HG02610 (cell line): ENCODE measurements around the gene OR2V1.
"Not testable (repeated sequence)": the region's sequence is repeated elsewhere in the genome, so short reads cannot be mapped to it uniquely, and the experiment has no call there.

Source experiments
- ATAC-seq: cut with Tn5 transposase; IDR thresholded peaks from one replicate; pipeline ENCODE4 v1.9.1; 2021; ENCODE audit warnings: mild to moderate bottlenecking, moderate library complexity; ENCODE audit not compliant: unreplicated experiment

The OR2V1 gene, protein sequence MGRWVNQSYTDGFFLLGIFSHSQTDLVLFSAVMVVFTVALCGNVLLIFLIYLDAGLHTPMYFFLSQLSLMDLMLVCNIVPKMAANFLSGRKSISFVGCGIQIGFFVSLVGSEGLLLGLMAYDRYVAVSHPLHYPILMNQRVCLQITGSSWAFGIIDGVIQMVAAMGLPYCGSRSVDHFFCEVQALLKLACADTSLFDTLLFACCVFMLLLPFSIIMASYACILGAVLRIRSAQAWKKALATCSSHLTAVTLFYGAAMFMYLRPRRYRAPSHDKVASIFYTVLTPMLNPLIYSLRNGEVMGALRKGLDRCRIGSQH

DNA sequence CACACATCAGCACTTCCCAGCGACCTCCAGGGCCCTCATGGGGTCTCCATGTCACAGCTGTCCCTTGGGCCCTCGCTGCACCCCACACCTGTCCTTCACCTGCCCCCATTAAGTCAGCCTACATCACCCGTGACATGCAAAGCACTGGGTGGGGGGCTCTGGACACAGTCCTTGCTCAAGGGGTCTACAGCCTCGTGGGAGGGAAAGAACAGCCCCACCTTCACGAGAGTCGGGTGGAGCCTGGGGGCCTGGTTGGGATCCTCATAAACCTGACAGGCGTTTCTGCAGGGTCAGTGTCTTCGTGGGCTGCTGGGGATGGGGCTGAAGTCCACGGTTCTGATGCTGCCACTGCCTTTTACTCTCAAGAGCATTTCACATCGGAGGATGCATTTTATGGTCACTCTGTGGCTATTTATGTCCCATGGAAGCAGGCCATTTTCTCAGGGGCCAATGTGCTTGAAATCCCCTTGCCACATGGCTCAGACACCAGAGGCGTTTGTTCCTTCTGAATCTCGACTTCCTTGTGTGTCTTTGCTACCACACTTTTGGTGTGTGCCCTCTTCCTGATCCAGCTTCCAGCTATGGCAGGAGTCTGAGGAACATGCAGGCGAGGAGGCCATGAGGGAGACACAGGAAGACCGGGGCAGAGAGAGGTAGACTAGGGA lies at the start of gene OR2V1:
TSS of gene OR2V1 (minus strand) at position 338 of the 665 bp plus-strand sequence. CDS start 5,865 bp downstream, outside the sequence.
- no peak for ATAC-seq

DNA sequence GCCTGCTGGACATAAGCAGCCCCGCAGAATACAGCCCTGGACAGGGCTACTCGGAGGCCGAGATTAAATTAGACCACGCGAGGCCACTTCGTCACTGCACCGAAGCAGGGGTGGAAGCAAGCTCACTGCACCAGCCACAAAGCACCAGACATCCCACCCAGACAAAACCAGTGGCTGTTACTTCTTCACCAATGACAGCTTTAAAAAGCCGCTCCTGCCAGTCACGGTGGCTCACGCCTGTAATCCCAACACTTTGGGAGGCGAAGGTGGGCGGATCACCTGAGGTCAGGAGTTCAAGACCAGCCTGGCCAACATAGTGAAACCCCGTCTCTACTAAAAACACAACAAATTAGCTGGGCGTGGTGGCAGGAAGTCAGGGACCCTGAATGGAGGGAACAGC lies 46.6 kb upstream of the OR2V1 start:
- not testable (repeated sequence) for ATAC-seq

DNA sequence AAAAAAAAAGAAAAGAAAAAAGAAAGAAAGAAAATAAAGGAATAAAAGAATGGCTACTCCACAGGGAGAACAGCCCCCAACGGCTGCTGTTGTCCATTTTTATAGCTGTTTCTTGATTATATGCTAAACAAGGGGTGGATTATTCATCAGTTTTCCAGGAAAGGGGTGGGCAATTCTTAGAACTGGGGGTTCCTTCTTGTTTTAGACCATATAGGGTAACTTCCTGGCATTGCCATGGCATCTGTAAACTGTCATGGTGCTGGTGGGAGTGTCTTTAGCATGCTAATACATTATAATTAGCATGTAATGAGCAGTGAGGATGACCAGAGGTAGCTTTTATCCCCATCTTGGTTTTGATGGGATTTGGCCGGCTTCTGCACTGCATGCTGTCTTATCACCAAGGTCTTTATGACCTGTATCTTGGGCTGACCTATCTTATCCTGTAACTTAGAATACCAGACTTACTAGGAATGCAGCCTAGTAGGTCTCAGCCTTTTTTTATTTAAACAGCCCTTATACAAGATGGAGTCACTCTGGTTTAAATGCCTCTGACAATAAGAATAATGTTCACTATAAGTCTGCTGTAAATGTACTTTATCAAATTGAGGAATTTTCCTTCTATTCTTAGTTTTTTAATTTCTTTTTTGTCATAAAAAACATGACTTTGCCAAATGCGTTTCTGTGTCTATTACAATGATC lies 45.4 kb upstream of the OR2V1 start:
- no peak for ATAC-seq

DNA sequence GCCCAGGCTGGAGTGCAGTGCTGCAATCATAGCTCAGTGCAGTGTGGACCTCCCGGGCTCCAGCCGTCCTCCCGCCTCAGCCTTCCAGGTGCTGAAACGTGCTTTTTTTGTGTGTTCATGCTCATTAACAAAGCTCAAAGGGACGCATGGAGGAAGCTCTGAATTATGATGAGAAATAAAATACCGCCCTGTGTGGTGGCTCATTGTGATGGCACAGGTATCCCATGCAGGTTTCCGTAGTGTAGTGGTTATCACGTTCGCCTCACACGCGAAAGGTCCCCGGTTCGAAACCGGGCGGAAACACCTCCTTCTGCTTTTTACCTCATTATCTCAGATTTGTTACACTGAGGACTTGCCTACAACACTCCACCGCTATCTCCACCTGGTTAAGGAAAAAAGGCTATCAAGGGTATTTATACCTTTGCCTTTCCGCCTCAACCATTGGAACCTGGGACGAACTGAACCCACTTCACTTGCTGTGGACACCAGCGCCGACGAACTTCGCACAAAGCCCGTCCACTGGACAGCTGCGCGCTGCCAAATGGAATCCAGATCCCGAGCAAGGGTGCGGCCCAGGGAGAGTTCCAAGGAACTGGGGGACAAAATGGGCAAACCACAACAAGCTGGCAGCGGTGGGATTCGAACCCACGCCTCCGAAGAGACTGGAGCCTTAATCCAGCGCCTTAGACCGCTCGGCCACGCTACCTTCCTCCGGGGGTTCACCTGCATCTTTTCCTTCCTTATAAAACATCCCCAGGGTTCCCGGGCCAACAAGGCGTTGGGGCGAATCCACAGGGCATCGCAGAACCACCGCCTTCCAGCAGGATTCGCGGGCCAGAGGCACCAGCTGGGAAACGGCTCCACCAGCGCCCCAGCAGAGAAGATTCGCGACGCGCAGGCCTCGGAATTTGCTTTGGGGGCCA lies 42.7 kb upstream of the OR2V1 start:
- ATAC-seq = peak; percentile 41

DNA sequence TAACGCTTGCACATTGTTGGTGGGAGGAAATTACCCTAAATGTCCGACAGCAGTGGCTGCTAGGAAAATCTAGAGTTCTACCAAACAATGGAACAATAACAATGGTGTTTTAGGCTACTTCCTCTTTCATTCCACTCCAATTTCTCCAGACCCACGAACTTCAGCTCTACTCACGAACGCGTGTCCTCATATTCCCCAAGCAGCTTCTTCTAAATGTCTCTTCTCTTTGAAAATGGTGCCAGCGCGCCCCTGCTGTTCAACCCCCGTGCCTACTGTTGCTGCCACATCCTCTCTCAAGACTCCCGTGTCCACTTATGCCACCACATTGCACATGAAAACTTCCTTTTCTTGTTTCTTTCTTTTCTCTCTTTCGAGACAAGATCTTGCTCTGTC lies 42.1 kb upstream of the OR2V1 start:
- peak; percentile 20 for ATAC-seq

DNA sequence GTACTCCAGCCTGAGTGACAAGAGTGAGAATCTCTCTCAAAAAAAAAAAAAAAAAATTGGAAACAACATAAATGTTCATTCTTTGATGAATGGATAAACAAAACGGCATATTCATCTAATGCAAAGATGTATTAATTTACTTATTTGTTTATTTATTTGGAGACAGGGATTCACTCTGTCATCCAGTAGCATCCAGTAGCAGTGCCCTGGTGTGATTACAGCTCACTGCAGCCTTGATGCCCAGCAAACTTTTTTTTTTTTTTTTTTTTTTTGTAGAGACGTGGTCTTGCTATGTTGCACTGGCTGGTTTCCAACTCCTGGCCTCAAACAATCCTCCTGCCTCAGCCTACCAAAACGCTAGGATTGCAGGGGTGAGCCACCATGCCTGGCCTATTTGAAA lies 40.8 kb upstream of the OR2V1 start:
- ATAC-seq = no peak

DNA sequence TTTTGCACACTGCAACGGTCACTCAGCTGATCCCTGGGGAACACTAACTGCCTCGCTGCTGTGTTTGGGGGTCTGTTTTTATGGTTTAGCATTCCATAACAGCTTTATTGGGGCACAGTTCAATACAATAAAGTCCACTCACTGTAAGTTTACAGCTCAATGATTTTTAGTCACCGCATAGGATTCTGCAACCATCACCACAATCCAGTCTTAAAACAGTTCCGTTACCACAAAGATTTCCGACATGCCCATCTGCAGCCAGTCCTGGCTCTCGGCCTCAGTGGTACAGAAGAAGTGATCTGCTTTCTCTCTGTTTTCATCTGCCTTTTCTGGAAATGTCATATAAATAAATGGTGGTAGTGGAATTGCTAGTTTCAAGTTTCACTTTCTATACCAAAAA lies 40.0 kb upstream of the OR2V1 start:
- ATAC-seq = no peak

DNA sequence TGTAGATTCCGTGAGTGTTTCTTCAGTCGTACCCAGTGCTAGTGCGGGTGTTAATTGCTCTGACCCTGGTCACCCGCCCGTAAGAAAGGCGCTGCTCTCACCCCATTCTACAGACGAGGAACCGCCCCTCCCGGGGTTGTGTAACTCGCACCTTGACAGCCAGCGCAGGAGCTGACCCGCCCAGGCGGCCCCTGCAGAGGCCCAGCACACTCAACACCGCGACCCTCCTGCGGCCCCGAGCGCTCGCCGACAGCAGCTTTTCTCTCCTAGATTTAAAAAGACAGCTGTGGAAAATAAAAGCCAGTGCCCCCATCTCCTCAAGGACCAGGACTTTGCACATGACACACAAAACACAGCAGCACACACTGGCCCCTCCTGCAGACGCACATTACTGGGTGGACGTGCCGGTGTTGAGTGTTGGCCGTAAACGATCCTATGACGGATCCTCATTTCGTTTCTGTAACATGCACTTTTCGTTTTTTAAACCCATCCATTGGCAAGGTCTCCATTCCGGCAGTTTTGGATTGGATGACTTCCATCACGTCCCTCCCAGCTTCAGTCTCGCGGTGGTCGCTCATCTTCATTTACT lies 39.4 kb upstream of the OR2V1 start:
- no peak for ATAC-seq

DNA sequence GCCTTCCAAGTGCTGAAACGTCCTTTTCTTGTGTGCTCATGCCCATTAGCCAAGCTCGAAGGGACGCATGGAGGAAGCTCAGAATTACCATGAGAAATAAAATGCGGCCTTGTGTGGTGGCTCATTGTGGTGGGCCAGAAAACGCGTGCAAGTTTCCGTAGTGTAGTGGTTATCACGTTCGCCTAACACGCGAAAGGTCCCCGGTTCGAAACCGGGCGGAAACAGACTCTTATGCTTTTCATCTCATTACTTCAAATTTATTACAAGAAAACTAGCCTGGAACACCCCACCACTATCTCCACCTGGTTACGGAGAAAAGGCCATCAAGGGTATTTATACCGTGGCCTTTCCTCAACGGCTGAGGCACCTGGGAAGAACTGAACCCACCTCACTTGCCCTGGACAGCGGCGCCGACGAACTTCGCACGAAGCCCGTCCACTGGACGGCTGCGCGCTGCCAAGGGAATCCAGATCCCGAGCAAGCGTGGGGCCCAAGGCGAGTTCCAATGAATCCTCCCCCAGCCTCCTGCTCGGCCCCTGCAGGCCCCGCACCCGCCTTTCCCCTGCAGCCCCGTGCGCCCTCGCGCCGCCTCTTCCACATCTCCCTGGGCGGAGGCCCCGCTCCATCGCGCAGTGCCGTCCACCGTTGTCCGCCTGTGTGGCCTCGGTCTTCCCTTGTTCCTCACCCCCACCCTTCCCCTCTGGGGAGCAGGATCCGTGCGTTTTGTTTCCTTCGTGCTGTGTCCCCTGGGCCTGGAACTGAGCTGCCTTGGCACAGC lies 38.7 kb upstream of the OR2V1 start:
- ATAC-seq = not testable (repeated sequence)

DNA sequence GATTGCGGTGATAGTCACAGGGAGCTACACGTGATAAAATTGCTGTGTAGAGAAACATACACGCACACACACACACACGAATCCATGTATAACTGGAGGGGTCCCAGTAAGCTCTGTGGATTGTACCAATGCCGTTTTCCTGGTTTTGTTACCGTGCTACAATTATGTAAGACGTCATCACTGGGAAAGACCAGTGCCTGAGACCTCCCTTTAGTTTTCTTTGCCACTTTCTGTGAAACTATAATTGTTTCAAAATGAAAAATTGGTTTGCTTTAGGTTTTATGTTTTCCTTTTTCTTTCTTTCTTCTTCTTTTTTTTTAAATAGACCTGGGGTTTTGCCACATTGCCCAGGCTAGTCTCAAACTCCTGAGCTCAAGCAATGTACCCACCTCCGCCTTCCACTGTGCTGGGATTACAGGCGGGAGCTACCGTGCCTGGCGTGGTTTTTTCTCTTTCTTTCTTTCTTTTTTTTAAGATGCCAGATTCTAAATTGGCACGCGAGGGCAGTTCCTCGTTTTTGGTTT lies 37.7 kb upstream of the OR2V1 start:
- ATAC-seq = no peak

DNA sequence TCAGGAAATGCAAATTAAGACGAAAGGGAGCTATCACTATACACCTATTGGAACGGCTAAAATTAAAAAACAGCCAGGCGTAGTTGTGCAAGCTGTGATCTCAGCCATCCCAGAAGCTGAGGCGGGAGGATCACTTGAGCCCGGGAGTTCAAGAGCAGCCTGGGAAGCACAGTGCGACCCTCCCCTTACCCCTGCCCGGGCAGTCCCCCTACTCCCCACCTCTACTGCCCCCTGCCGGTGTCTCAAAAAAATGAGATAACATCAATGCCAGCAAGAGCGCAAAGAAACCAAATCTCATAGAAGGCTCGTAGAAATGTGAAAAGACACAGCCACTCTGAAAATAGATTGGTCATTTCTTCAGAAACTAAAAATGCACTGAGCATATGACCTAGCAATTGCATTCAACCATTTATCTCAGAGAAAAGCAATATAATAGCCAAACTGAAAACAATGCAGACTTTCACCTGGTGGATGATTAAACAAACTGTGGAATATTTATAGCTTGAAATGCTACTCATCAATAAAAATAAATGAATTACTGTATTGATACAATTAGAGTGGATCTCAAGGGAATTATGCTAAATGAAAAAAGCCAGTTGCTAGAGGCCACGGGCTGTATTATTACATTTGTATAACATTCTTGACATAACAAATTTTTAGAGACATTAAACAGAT lies 37.0 kb upstream of the OR2V1 start:
- ATAC-seq = no peak

DNA sequence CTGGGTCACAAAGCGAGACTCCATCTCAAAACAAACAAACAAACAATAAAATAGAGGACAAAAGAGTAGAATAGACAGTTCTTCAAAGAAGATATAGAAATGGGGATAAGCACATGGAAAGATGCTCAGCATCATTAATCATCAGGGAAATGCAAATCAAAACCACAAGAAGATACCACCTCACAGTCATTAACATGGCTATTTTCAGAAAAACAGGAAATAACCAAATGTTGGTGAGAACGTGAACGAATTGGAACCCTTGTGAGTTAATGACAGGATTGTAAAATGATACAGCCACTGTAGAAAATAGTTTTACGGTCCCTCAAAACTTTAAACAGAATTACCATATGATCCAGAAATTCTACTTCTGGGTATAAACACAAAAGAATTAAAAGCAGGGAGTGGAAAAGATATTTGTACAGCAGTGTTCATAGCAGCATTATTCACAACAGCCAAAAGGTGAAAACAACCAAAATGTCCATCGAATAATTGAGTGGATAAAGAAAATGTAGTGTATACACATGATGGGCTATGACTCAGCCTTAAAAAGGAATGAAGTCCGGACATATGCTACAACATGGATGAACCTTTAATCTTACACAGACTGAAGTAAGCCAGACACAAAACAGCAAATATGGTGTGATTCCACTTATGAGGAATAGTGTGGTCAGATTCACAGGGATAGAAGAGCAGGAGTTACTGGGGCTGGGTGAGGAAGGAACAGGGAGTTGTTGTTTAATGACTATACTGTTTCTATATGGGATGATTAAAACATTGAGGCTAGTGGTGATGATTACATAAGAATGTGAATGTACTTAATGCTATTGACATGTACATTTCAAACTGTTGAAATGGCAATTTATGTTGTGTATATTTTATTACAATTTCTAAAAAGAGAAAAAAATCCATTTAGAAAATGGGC lies 36.1 kb upstream of the OR2V1 start:
- ATAC-seq = no peak

DNA sequence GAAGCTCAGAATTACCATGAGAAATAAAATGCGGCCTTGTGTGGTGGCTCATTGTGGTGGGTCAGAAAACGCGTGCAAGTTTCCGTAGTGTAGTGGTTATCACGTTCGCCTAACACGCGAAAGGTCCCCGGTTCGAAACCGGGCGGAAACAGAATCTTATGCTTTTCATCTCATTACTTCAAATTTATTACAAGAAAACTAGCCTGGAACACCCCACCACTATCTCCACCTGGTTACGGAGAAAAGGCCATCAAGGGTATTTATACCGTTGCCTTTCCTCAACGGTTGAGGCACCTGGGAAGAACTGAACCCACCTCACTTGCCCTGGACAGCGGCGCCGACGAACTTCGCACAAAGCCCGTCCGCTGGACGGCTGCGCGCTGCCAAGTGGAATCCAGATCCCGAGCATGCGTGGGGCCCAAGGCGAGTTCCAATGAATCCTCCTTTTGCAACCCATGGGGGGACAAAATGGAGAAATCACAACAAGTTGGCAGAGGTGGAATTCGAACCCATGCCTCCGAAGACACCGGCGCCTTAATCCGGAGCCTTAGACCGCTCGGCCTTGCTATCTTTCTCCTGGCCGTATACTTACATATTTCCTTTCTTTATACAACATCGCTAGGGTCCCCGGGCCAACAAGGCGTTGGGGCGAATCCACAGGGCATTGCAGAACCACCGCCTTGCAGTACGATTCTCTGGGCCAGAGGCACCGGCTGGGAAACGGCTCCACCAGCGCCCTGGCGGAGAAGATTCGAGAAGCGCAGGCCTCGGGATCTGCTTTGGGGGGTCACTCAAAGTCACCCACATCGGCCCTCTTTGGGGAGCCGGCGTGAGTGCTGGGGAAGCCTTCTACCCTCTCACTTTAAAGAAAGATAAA lies 33.3 kb upstream of the OR2V1 start:
- ATAC-seq = no peak

DNA sequence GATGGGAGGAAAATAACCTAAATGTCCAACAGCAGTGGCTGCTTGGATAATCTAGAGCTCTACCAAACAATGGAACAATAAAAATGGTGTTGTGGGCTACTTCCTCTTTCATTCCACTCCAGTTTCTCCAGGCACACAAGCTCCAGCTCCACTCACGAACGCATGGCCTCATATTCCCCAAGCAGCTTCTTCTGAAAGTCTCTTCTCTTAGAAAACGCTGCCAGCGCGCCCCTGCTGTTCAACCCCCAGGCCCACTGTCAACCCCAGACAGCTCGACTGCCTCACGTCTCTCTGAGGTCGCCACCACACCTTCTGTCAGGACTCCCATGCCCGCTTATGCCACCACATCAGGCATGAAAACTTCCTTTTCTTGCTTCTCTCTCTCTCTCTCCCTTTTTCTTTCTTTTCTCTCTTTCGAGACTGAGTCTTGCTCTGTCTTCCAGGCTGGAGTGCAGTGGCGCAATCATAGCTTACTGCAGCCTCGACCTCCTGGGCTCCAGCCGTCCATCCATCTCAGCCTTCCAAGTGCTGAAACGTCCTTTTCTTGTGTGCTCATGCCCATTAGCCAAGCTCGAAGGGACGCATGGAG lies 32.6 kb upstream of the OR2V1 start:
- ATAC-seq = no peak

DNA sequence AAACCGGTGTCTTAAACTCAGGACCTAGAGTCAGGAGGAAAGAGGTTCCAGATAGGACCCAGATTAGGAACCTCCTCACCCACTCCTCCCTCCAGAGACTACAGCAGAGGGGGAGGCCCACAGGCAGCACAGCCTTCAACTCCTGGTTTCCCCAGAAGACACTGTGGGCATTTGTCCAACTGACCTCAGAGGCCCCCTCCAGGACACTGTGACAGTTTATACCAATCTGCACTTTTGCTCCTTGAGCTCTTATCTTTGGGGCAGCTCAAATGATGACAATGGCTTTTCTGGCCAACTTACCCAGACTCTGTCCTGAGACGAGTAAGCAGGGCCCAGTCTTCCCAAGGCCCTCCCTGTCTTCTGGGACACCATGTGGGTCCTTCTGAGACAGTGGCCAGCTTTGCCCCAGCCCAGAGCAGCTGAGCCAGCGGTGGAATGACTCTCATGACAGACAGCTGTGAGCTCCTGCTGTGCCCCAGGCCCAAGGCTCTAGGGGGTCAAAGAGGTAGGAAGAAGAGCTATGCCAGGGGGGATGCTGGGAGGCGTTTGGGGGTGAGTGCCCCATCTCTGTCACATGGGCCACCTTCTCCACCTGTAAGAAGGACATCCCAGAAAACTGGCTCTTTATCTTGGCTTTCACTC lies 30.7 kb upstream of the OR2V1 start:
- no peak for ATAC-seq
